Gastroesophageal sphincter (tissue), 4 donors: ENCODE data around the gene CLASP1. TPM values are rescaled to one million over a fixed set of nuclear protein-coding genes. Genes with fewer than 3 reads are reported as not detected.

Experiments used
- ATAC-seq: fragments of 150-250 bp; one replicate; pipeline ENCODE4 v1.9.1; 2016; ENCODE audit warnings: mild to moderate bottlenecking, moderate library complexity
- H3K27ac ChIP-seq, 4 donors: fragments of 200-600 bp; sonication (generic) in 3 of 4; 1 replicate in 3 of 4; 2 replicates in 1 of 4; pipeline ENCODE4 v1.5.1; 2016 to 2019
- H3K27me3 ChIP-seq: fragments of 200-600 bp; sonication (generic); one replicate; pipeline ENCODE4 v1.5.1; 2019
- H3K36me3 ChIP-seq, 2 donors: fragments of 200-600 bp; sonication (generic); one replicate each; pipeline ENCODE4 v1.5.1; 2019; ENCODE audit warnings: control low read depth in 1 of 2
- H3K4me1 ChIP-seq, 3 donors: fragments of 200-600 bp; sonication (generic); 1 replicate in 2 of 3; 2 replicates in 1 of 3; pipeline ENCODE4 v1.5.1; 2016 to 2019; ENCODE audit warnings: control low read depth in 2 of 3
- H3K4me3 ChIP-seq, 2 donors: fragments of 200-600 bp; sonication (generic); one replicate each; pipeline ENCODE4 v1.5.1; 2019; ENCODE audit warnings: mild to moderate bottlenecking in 1 of 2, moderate library complexity in 1 of 2
- H3K9me3 ChIP-seq, 3 donors: fragments of 200-600 bp; sonication (generic); one replicate each; pipeline ENCODE4 v1.5.1; 2017 to 2019; ENCODE audit warnings: control low read depth in 2 of 3
- CTCF ChIP-seq, 4 experiments: fragments of 200-600 bp in 2 of 4; fragments of 450-650 bp in 2 of 4; sonication (generic) in 1 of 4; IDR thresholded peaks; one replicate each; pipeline ENCODE4 v1.5.1; 2017 to 2019; ENCODE audit warnings: antibody characterized with exemption in 4 of 4, mild to moderate bottlenecking in 2 of 4, moderate library complexity in 2 of 4
- EP300 ChIP-seq: sonication (generic); formaldehyde crosslinking; IDR thresholded peaks from one replicate; pipeline ENCODE4 v1.6.1; 2017; ENCODE audit warnings: antibody characterized with exemption, mild to moderate bottlenecking
- POLR2A ChIP-seq, 2 donors: fragments of 450-650 bp; IDR thresholded peaks; one replicate each; pipeline ENCODE4 v1.6.1; 2017; ENCODE audit warnings: antibody characterized with exemption in 2 of 2, mild to moderate bottlenecking in 2 of 2, moderate library complexity in 1 of 2
- POLR2AphosphoS5 ChIP-seq: sonication (generic); formaldehyde crosslinking; IDR thresholded peaks from one replicate; pipeline ENCODE4 v1.6.1; 2017; ENCODE audit warnings: antibody characterized with exemption
- WGBS, 2 donors: methylation state at CpG; one replicate each; pipeline ENCODE4 v1.1.5; 2018; ENCODE audit warnings: low coverage in 1 of 2; 5-methylcytosine and 5-hydroxymethylcytosine counted together
- total RNA-seq, 4 donors: library from RNA; depleted of rRNA; stranded (reverse); fragments of >200 nt; gene quantifications; one replicate each; pipeline ENCODE4 v1.1.0, GENCODE V29; 2016

Gene CLASP1
- total RNA-seq, 4 donors from 2014 or later, result 72.0 to 108 (median 84.7) TPM

GRCh38 chr2:121336528-121337294 lies 312.6 kb downstream of the CLASP1 start:
- Histone ChIP-seq H3K4me3 (no peak overlapping the region), H3K36me3 (peaks cover 0 to 41% of the 10 kb centered on the region in 2 donors), H3K27ac (no peak overlapping the region), H3K27me3 (no peaks in the 10 kb centered on the region), H3K9me3 (no peaks in the 10 kb centered on the region), H3K4me1 (no peaks in the 10 kb centered on the region)
- TF ChIP-seq CTCF (IDR thresholded peaks at IDR 0.05), result no peak
- TF ChIP-seq EP300, result no peak
- TF ChIP-seq POLR2AphosphoS5, result no peak
- no peak for TF ChIP-seq POLR2A (IDR thresholded peaks at IDR 0.05)
- WGBS, 2 donors, result 84 to 98% methylated on average over 6 to 12 of the region's 18 CpGs
- ATAC-seq, result no peak

GRCh38 chr2:121335294-121336290 lies 313.7 kb downstream of the CLASP1 start:
- Histone ChIP-seq H3K9me3 (no peaks in the 10 kb centered on the region), H3K27me3 (no peaks in the 10 kb centered on the region), H3K36me3 (peaks cover 0 to 29% of the 10 kb centered on the region in 2 donors), H3K4me1 (no peaks in the 10 kb centered on the region), H3K27ac (no peak overlapping the region), H3K4me3 (no peak overlapping the region)
- no peak for ATAC-seq
- WGBS, 2 donors, result 61 to 72% methylated on average over 2 to 8 of the region's 22 CpGs
- TF ChIP-seq EP300 (no peak), CTCF (IDR thresholded peaks at IDR 0.05) (no peak), POLR2AphosphoS5 (no peak), POLR2A (IDR thresholded peaks at IDR 0.05) (no peak)

GRCh38 chr2:121334581-121335293 lies 314.5 kb downstream of the CLASP1 start:
- H3K4me1 ChIP-seq, result no peaks in the 10 kb centered on the region
- H3K27me3 ChIP-seq, result peaks cover 2% of the 10 kb centered on the region
- H3K9me3 ChIP-seq, result no peaks in the 10 kb centered on the region
- ATAC-seq, result no peak
- H3K36me3 ChIP-seq, result peaks cover 0 to 21% of the 10 kb centered on the region in 2 donors
- no peak overlapping the region for H3K27ac ChIP-seq
- H3K4me3 ChIP-seq, result no peak overlapping the region
- TF ChIP-seq POLR2AphosphoS5, result no peak
- TF ChIP-seq EP300, result no peak
- TF ChIP-seq CTCF (IDR thresholded peaks at IDR 0.05), result no peak
- TF ChIP-seq POLR2A (IDR thresholded peaks at IDR 0.05), result no peak
- WGBS, 2 donors, result 50 to 68% methylated on average over 2 to 3 of the region's 14 CpGs

GRCh38 chr2:121333834-121334558 lies 315.3 kb downstream of the CLASP1 start:
- Histone ChIP-seq H3K4me3 (no peak overlapping the region), H3K4me1 (no peaks in the 10 kb centered on the region), H3K27ac (no peak overlapping the region), H3K27me3 (peaks cover 10% of the 10 kb centered on the region), H3K36me3 (peaks cover 0 to 13% of the 10 kb centered on the region in 2 donors), H3K9me3 (no peaks in the 10 kb centered on the region)
- no peak for ATAC-seq
- TF ChIP-seq POLR2AphosphoS5, result no peak
- TF ChIP-seq EP300, result no peak
- no peak for TF ChIP-seq CTCF (IDR thresholded peaks at IDR 0.05)
- TF ChIP-seq POLR2A (IDR thresholded peaks at IDR 0.05), result no peak
- WGBS, 2 donors, result 68 to 70% methylated on average over 3 to 7 of the region's 12 CpGs
